ENCODE results near the gene ZCCHC24.
A peak's percentile ranks its signal among the peaks of the same experiment; 100 is the strongest.
"Not testable (repeated sequence)": the region's sequence is repeated elsewhere in the genome, so short reads cannot be mapped to it uniquely, and the experiment has no call there.

The ZCCHC24 gene

DNA sequence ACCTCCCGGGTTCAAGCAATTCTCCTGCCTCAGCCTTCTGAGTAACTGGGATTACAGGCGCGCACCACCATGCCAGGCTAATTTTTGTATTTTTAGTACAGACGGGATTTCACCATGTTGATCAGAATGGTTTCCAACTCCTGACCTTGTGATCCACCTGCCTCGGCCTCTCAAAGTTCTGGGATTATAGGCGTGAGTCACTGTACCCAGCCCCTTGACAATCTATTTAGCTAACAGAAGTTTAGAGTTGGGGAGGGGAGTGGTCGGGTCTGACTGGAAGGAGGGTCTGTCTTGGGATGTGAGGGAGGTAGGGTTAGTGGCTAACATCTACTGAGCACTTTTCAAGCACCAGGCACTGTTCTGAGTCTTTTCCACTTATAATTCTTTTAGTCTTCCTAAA lies 27.0 kb upstream of the ZCCHC24 start:
- no peak for DNase-seq (ENCODE audit: low spot score)

DNA sequence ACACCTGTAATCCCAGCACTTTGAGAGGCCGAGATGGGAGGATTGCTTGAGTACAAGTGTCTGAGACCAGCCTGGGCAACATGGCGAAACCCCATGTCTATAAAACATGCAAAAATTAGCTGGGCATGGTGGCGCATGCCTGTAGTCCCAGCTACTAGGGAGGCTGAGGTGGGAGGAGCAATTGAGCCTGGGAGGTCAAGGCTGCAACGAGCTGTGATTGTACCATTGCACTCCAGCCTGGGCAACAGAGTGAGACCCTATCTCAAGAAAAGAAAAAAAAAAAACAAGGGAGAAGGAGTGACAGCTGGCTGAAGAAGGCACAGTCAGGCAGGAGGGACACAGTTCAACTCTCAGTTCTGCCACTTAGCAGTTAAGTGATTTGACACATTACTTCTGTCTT lies 26.4 kb upstream of the ZCCHC24 start:
- no peak for DNase-seq (ENCODE audit: low spot score)

DNA sequence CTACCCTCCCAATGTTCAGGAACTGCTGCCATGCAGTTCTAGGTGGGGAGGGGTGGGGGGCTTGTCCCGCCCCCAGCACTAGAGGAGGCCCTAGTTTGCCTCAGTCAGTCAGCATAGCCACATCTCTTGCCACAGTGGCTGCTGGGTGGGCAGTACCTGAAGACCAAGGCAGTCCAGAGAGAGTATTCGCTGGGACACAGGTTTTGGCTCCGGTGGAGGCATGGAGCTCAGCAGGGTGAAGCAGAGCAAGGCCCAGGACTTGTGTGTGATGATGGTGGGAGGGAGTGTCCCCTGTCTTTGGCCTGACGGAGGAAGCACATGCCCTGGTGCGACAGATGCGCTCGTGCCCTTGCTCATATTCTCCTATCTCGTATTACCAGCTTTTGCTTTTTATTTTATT lies 24.7 kb upstream of the ZCCHC24 start:
- DNase-seq (ENCODE audit: low spot score): no peak

DNA sequence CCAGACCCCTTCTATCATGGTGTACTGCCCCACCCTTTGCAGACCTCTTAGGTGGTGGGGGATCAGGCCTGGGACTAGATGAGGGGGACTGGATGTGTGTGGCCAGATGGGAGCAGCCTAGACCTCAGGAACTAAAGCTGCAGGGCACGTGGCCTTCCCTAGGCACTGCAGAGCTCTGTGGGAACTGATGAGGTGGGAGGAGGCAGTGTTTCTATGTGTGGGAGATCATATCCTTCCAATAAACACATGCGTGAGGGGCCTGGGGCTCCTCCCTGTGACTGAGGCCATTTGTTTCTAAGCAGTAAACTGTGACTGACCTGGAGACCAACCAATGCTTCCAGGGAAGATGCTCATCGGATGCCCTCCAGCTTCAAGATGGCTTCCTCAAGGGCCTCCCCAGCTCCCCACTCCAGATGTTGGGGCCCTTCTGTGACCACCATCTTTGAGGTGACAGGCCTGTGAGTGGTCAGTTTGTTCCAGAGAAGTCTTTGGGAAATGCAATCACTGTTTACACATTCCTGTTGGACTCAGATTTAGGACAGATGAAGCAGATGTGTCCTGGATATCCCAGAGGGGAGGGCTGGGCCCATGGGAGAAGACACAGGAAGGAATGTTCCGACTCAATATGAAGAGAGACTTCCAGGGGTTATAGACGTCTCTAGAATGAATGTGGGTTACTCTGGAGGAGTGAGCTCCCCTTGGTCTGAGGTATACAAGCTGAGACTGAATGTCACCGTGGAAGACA lies 23.6 kb upstream of the ZCCHC24 start:
- DNase-seq (ENCODE audit: low spot score): no peak

DNA sequence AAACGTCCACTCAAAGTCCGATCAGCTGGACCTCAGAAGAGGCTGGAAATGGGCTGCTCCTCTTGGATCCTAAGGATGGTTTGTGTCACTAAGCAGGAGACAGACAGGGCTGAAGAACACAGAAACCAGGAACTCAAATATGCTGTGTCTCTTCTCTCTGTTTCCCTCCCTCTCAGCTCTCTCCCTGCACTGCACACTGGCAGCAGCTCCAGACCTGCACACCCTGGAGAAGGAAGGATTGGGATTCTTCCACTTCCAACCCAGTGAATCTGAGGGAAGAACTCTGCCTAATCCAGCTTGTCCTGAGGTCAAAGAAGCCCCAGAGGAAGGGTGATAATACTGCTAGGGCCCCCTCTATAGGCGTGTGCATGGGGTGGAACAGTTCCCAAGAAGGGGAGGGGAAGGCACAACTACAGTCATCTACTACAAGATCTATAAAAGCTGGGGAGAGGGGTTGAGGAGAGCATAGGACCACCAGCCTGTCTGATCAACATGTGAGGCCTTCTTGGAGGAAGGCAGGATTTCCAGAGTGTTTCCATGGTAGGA lies 22.7 kb upstream of the ZCCHC24 start:
- no peak for DNase-seq (ENCODE audit: low spot score)

DNA sequence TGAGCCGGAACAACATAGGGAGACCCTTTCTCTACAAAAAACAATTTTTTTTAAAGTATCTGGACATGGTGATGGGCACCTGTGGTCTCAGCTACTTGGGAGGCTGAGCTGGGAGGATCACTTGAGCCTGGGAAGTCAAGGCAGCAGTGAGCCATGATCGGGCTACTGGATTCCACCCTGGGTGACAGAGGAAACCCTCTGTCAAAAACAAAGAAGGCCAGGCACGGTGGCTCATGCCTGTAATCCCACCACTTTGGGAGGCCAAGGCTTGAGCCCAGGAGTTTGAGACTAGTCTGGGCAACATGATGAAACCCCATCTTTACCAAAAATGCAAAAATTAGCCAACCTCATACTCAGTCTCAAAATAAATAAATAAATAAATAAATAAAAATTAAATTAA lies 19.9 kb upstream of the ZCCHC24 start:
- DNase-seq (ENCODE audit: low spot score): no peak

DNA sequence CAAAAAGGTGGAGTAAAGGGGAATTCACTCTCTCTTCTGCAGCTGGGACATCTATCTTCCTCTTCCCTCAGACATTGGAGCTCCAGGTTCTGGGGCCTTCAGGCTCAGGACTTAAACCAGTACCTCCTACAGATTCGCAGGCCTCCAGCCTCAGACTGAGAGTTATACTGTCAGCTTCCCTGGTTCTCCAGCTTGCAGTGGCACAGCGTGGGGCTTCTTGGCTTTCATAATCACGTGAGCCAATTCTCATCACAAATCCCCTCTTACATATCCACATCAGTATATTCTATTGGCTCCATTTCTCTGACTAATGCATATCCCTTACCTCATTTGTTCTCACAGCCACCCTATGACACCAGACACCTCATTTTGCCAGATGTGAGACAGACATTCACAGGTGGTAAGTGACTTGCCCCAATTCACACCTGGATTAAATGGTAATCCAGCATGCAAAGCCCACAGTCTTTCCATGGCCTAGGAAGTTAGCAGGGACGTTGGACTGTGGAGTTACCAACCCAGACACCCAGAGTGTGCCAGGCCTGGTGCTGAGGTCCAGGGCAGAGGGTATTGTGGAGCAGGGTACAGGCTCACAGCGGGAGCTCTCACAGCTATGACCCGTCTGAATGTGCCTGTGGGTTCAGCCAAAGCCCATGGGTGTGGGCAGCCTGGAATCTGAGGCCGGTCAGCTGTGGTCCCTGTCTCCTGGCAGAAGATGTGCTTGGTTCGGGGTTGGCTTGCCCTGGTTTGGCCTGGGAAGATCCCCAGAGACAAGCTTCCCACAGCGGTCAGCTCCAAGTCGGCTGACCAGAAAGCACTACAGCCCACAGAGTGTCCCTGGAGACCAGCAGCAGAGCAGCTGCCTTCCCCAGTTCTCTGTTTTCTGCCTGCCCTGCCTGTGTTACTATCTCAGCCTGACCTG lies 18.4 kb upstream of the ZCCHC24 start:
- no peak for DNase-seq (ENCODE audit: low spot score)

DNA sequence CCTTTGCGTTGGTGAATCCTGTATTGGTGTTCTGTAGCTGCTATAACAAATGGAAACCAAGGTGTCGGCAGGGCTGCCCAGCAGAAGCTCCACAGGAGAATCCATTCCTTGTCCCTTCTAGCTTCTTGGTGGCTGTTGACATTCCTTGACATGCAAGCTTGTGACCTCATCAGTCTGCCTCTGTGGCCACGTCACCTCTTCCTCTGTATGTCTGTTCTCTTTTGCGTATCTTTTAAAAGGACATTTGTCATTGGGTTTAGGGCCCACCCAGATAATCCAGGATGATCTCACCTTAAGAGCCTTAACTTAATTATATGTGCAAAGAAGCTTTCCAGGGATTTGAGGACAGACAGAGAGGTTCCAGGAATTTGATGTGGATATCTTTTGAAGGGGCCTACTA lies 15.3 kb upstream of the ZCCHC24 start:
- DNase-seq (ENCODE audit: low spot score): no peak

DNA sequence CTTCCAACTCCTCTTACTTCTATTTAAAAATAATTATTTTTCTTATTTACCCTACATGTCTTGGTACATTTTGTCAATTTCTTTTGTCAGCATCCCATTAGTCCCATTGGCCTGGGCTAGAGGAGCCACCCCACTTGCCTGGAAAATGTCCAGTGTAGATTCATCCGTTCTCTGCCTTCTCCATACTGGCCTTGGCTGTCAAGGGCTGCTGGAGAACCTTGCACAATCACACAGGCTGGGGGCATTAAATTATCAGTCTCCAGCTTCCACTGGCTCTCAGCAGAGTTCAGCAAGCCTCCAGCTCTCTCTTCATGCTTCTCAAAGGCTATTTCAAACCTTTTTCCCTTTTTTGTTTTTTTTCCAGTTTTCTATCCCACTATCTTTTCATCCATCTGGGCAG lies 13.8 kb upstream of the ZCCHC24 start:
- no peak for DNase-seq (ENCODE audit: low spot score)

DNA sequence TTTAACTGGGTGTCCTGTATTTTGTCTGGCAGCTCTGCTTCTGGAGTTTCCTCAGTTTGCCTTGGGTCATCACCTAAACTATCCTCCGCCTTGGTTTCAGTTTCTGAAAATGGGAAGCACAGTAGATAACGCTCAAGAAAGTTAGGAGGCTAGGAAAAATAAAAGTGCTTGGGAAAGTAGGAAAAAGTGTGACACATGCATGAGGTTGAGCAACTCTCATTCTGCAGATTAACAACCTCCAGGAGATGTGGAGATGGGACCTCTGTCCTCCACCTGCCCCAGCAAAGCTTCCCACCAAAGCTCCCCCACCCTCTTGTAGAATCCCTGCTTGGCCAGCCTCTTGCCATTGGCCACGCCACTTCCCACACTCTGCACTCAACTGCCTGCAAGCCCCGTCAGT lies 13.1 kb upstream of the ZCCHC24 start:
- DNase-seq (ENCODE audit: low spot score): no peak

DNA sequence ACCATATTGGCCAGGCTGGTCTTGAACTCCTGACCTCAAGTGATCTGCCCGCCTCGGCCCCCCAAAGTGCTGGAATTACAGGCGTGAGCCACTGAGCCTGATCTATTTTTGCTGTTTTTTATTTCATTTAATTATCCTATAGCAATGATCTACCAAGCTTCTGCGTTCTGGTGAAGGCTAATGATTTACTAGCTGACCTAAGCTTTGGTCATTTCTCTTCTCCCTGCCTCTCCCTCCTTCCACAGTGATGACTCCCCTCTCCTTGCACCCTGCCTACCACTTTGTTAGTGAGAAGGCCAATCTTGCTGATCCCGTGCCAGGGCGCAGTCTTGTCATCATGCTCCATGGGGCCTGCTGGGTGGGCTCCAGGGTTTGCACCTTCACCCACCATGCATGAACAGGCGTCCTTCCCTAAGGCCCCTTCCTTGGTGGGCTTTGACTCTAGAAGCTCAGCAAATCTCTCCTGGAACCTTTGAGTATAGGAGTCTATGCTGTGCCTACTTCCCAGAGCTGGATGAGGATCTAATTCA lies 11.9 kb upstream of the ZCCHC24 start:
- no peak for DNase-seq (ENCODE audit: low spot score)

DNA sequence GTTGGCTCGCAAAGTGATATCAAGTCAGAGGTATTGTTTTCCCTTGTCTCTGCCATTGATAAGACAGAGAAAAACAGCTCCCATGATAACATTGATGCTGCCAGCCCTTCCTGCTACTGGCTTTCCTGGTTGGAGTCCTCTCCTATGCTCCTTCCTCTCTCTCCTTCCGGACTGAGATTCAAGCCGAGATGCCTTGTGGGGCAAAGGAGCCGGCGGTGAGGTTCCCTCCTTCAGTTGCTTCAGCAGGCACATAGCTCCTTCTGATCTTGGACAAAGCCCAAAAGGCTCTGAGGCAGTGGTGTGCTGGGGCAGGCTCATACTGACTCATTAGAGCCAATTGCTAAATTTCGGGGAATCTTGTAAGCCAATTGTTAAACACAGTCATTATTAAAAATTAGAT lies 8.8 kb upstream of the ZCCHC24 start:
- peak; percentile 80 for DNase-seq (ENCODE audit: low spot score)

DNA sequence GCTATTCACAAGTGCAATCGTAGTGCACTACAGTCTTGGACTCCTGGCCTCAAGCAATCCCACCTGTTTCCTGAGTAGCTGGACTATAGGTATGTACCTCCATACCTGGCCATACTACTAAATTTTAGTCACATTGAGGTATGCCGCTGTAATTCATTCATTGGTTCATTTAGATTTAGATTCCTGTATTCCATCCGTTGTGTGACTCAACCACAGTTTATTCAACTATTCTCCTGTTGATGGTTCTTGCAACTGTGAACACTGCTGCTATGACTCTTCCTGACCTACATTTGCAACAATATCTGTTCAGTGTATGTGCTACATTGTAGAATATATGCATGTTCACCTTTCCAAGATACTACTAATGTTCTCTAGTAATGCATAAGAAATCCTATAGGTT lies 8.0 kb upstream of the ZCCHC24 start:
- DNase-seq (ENCODE audit: low spot score): no peak

DNA sequence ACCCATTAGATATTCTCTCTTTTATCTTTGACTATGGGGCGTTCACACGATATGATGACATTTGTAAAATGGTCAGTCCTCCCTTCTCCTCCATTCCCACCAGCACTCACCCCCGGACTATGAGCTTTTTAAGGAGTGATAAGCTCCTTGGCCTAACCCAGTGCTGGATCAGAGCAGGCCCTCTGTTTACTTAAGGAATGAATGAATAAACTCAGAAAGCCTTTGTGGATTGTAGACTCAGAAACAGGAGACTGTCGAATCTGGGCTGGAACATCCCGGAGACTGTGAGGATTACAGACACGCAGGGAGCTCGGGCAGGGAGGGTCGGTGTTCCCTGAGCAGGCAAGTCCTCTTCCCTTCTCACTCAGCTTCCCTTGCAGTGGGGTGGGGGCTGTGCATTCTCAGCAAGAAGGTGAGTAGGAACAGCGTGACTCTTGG lies 6.8 kb upstream of the ZCCHC24 start:
- DNase-seq (ENCODE audit: low spot score): peak; percentile 61

DNA sequence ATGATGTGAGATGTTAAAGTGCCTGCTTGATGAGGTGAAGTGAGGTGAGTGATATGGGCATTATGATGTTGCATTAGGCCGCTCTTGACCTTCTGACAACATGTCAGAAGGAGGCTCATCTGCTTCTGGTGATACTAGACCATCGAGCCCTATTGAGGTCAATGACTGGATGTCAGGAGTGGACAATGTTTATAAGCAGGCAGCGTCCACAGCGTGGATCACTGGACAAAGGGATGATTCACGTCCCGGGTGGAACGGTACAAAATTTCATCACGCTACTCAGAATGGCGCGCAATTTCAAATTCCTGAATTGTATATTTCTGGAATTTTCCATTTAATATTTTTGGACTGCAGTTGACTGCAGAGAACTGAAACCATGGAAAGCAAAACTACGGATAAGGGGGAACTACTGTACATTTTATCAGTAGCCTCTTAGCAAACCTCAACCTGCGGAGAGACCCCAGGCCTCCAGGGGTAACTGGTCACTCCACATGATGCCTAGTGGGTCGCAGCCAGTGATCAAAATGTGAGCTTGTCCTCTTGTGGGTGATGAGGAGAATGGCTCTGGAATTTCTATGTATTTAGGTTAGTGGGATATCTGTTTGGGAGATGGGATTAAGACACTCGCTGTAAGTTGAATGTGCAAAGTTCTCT lies 5.7 kb upstream of the ZCCHC24 start:
- DNase-seq (ENCODE audit: low spot score): no peak

DNA sequence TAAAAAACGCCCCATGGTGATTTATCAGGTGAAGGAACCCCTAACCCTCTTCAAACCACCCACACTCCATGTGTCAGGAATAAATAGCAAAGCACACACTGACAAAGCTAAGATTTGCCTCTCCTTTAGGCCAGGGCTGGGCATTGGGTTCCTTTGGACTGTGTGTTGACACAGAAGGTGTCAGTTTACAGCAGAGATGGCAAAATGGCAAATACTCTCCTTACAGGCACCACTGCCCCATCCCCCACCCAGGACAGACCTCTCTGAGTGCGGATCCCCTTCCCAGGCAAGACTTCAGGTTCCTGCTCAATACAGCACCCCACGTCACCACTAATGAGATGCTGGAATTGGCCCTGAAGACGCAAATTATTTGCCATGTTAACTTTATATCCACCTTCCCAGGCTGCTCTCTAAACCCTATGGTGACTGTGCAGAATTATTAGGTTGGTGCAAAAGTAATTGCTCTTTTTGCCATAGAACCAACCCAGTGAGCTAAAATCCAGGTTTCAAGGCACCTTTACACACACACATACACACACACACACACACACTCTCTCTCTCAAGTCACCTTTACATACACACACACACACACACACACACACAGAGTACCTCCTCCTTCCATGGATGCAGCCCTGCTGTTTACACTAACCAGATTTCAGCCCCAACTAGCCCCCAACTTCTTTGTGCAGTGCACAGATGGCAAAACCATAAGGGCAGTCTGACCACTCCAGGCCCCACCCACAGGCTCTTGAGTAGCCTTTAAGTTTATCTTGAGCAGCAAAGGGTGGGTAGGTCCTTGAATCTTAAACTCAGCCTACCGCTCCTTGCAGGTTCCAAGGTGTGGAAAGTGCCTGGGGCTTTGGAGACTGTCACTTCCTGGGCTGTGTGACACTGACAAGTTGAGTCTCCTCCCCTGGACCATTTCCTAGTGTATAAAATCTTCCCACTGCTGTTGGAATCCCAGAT lies 4.0 kb upstream of the ZCCHC24 start:
- no peak for DNase-seq (ENCODE audit: low spot score)

DNA sequence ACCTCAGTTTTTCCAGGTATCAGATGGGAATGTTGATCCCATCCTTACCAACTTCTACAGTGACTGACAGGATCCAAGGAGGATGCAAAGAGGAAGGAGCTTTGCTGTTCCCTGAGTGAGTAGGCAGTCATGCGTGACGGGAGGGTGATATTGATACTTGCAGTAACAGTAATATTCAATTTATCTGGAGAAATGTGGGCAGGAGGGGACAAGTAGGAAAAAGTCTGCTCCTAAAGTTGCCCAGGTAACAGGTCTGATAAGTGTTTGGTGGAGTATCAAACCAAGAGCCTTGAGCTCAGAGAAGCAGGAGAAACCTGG lies 3.3 kb upstream of the ZCCHC24 start:
- no peak for DNase-seq (ENCODE audit: low spot score)

DNA sequence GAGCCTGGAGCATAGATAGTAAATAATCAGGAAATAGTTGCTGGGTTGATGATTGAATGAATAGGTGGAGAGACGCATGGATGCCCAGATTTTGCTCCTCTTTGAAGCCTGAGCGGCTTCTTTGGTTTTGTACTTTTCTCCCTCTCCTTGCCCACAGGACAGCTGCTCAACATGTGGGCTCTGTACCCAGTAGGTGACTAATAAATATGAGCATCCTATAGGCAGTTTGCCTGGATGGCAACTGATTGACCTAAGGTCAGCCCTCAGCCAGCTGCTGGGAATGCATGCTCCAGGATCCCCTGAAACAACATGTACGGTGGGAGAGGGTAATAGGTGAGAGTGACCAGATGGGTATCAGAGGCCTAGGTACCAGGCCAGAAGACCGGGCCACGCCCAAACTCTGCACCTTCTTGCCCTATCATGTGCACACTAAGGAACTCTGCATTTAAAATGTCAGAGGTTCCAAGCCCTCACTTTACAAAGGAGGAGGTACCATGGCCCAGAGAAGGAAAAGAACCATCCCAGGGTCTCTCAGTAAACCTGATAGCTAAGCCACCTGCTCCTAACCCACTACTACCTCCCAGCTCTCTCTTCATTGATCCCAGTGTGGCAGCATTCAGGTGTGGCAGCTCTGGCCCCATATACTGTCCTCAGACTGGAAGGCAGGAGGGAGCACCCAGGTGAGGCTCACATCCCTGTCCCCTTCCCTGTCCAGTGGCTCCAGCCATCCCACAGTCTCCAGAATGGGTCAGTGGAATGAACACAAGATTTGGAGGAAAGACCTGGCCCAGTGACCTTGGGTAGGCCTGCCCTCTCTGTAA lies 2.7 kb upstream of the ZCCHC24 start:
- DNase-seq (ENCODE audit: low spot score): no peak

DNA sequence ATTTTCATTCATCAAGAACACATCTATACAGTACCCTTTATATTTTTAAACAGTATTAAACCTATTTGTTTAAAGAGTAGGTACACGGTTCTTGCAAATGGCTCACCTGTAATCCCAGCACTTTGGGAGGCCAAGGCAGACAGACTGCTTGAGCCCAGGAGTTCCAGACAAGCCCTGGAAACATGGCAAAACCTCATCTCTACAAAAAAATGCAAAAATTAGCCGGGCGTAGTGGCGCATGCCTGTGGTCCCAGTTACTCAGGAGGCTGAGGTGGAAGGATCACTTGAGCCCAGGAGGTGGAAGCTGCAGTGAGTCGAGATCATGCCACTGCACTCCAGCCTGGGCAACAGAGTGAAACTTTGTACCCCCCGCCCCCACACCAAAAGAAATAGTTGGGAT lies 1.8 kb upstream of the ZCCHC24 start:
- not testable (repeated sequence) for DNase-seq (ENCODE audit: low spot score)

DNA sequence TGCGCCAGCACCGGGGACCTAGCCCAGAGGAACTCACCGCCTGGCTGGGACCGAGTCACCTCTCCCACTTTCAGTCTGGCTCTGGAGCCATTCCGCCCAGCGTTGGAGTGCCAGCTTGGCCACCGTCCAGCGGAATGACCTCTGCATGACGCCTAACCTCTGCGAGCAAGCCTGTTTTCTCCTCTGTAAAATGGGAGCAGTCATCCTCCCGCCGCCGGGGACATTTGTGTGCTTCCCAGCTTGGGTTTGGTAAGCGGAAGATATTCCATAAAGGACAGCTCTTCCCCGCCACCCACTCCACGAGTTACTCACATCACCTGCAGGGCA lies 1.3 kb upstream of the ZCCHC24 start:
- no peak for DNase-seq (ENCODE audit: low spot score)
